ENCODE data around the gene CES2. TPM values are rescaled to one million over a fixed set of nuclear protein-coding genes. Genes with fewer than 3 reads are reported as not detected.

CES2 gene
- total and polyA plus RNA-seq, 2 donors (not counting 1 experiment from before 2014, with no cell fraction given) = 23.5 to 47.8 TPM

DNA sequence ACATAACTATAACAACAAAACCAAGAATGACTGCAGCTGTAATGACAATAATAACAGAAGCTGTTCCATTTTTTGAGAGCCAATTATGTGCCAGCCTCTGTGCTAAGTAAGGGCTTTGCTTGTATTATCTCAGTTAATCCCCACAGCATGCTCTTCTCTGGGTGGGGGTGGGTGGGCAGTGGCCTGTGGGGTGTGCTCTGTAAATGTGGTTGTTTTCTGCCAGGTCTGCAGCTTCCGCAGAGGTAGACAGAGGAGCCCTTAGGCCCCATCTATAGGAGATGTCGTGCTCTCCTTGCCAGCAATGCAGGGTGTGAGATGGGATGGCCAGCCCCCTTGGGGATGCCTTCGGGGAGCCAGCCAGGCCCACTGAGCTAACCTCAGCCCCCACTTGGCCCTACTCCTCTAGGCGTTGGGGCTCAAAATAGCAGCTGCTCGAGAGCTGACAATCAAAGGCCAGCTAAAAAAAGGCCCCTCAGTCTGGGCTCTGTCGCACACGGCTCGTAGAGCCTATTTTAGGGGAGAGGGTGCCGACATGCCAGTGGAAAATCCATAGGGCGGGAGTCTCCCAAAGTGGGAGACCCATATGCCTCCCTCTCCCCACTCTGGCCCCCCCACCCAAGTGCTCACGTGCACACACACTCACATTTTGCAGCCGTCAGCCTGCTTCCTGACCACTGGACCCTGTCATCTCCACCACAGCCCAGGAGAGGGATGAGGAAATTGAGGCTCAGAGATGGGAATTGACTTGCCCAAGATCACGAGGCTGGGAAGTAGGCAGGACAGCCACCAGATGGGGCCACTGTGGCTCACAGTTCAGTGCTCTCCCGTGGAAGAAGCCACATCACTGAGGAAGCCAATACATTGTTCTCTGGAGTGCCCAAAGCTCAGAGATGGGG is 32.4 kb upstream of the CES2 start:
- H3K4me1 Mint-ChIP-seq = no peaks in the 10 kb centered on the region
- ATAC-seq (ENCODE audit: low read depth) = no peak
- no peak for DNase-seq
- Histone ChIP-seq H3K9ac (ENCODE audit: low read length) (no peak overlapping the region), H3K9me3 (ENCODE audit: control extremely low read depth in 1 of 3, control insufficient read depth in 2 of 3, insufficient read depth in 1 of 3, low read length in 2 of 3) (no peaks in the 10 kb centered on the region), H3K27ac (ENCODE audit: low read length in 2 of 2) (no peak overlapping the region), H3K4me2 (replicated peaks; ENCODE audit: low read depth, low read length, poor library complexity, severe bottlenecking) (no peak overlapping the region), H2AFZ (ENCODE audit: insufficient read depth, low read depth, low read length, poor library complexity, severe bottlenecking) (no peak overlapping the region), H3K4me3 (ENCODE audit: control extremely low read depth in 1 of 5, extremely low read depth in 1 of 5, insufficient read depth in 1 of 5, low read depth in 2 of 5, low read length in 4 of 5) (no peak overlapping the region), H4K20me1 (ENCODE audit: control insufficient read depth, insufficient read depth, low read length, poor library complexity, severe bottlenecking) (no peaks in the 10 kb centered on the region), H3K27me3 (replicated peaks in 1 of 4; ENCODE audit: control extremely low read depth in 1 of 4, control insufficient read depth in 3 of 4, insufficient read depth in 4 of 4, low read length in 3 of 4) (peaks cover 0 to 3% (median 0%) of the 10 kb centered on the region in 4 experiments), H3K79me2 (ENCODE audit: control insufficient read depth, insufficient read depth, low read length) (no peaks in the 10 kb centered on the region), H3K4me1 (ENCODE audit: control insufficient read depth in 2 of 2, insufficient read depth in 2 of 2, low read length in 2 of 2) (no peaks in the 10 kb centered on the region), H3K36me3 (replicated peaks in 1 of 2; ENCODE audit: control extremely low read depth in 1 of 2, control insufficient read depth in 1 of 2, extremely low read depth in 1 of 2, insufficient read depth in 2 of 2, low read length in 1 of 2) (no peaks in the 10 kb centered on the region)
- no peak overlapping the region for H3K27ac Mint-ChIP-seq
- H3K4me3 Mint-ChIP-seq = no peak overlapping the region
- intact Hi-C loops (cut with micrococcal nuclease) = no loop called here
- no peaks in the 10 kb centered on the region for H3K27me3 Mint-ChIP-seq
- ChIA-PET CTCF (interaction anchor here (0.7 kb wide), 1 partner anchor 35 kb away, joined by 3 read pairs; no protein-coding TSS in a partner anchor), POLR2A (no interaction called here)
- H3K9me3 Mint-ChIP-seq (ENCODE audit: insufficient read depth) = no peaks in the 10 kb centered on the region
- 55% methylated on average over 11 of the region's 14 CpGs for WGBS (ENCODE audit: insufficient coverage)
- TF ChIP-seq EZH2 (IDR thresholded peaks at IDR 0.05; ENCODE audit: borderline replicate concordance, insufficient read depth, low read depth, low read length, poor library complexity, severe bottlenecking) = no peak
- TF ChIP-seq, protein P1, sequence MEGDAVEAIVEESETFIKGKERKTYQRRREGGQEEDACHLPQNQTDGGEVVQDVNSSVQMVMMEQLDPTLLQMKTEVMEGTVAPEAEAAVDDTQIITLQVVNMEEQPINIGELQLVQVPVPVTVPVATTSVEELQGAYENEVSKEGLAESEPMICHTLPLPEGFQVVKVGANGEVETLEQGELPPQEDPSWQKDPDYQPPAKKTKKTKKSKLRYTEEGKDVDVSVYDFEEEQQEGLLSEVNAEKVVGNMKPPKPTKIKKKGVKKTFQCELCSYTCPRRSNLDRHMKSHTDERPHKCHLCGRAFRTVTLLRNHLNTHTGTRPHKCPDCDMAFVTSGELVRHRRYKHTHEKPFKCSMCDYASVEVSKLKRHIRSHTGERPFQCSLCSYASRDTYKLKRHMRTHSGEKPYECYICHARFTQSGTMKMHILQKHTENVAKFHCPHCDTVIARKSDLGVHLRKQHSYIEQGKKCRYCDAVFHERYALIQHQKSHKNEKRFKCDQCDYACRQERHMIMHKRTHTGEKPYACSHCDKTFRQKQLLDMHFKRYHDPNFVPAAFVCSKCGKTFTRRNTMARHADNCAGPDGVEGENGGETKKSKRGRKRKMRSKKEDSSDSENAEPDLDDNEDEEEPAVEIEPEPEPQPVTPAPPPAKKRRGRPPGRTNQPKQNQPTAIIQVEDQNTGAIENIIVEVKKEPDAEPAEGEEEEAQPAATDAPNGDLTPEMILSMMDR (IDR thresholded peaks at IDR 0.05) = no peak

All from B cell (primary cell).